Mucosa of gallbladder (tissue), 1 donor: ENCODE data around the gene HHIPL1. TPM values are rescaled to one million over a fixed set of nuclear protein-coding genes. Genes with fewer than 3 reads are reported as not detected.
"Not testable (repeated sequence)": the region's sequence is repeated elsewhere in the genome, so short reads cannot be mapped to it uniquely, and the experiment has no call there.

Experiments used
- DNase-seq: peaks from one replicate; pipeline ENCODE4 v3.0.0-alpha.2; 2020; ENCODE audit warnings: low spot score
- total RNA-seq: library from RNA; stranded (reverse); gene quantifications from one replicate; pipeline ENCODE4 v1.2.1, GENCODE V29; 2021
- donor health status: DM: no; HTN: no; CAD: no.

The HHIPL1 gene
- total RNA-seq, 1 donor from 2014 or later = 5.3 TPM

GRCh38 chr14:99634443-99634842 lies 10.5 kb upstream of the HHIPL1 start:
- DNase-seq = no peak

GRCh38 chr14:99635116-99635515 lies 9.8 kb upstream of the HHIPL1 start:
- no peak for DNase-seq

GRCh38 chr14:99636487-99636886 lies 8.4 kb upstream of the HHIPL1 start:
- no peak for DNase-seq

- no peak for DNase-seq
These were observed 7.3 kb upstream of the HHIPL1 start for GRCh38 chr14:99637624-99638023.

GRCh38 chr14:99642771-99643170 lies 2.2 kb upstream of the HHIPL1 start:
- not testable (repeated sequence) for DNase-seq

DNA sequence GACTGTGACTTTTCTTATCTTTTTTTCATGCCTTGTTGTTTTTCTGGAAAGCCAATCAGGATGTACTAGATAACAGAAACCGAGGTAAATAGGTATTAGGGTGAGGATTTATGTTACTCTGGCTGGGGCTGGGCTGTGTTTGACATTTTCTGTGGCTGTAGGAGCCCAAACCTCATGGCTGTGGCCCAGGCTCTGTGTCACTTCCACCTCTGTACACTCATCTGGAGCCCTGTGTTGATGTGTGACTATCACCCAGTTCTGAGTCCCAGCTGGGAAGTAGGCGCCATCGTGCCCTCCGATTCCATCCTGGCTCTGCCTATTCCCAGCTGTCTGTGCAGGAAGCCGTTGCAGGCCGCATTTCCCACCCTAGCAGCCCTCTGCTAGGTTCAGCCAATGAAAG lies 1.6 kb upstream of the HHIPL1 start:
- DNase-seq = no peak

- no peak for DNase-seq
These were observed 818 bp upstream of the HHIPL1 start for GRCh38 chr14:99644035-99644587.

- DNase-seq = no peak
These were observed 896 bp downstream of the HHIPL1 start for GRCh38 chr14:99645545-99646505.

GRCh38 chr14:99647411-99647810 lies 2.5 kb downstream of the HHIPL1 start:
- DNase-seq = no peak

GRCh38 chr14:99648027-99648784 lies 3.3 kb downstream of the HHIPL1 start:
- no peak for DNase-seq

DNA sequence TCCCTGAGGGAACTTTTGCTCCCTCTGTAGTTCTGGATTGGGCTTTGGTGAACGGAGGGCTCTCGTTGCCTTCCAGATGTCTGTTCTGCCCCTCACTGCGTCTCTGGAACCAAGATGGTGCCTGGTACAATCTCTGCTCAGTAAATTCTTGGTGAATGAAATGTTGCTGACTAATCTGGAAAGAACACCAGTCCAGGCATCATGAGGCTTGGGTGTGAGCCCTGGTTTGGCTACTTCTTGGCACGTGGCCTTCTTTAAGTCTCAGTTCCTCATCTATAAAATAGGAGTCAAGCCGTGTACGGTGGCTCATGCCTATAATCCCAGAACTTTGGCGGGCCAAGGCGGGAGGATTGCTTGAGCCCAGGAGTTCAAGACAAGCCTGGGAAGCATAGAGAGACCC lies 4.3 kb downstream of the HHIPL1 start:
- no peak for DNase-seq

GRCh38 chr14:99649643-99650042 lies 4.7 kb downstream of the HHIPL1 start:
- no peak for DNase-seq

DNA sequence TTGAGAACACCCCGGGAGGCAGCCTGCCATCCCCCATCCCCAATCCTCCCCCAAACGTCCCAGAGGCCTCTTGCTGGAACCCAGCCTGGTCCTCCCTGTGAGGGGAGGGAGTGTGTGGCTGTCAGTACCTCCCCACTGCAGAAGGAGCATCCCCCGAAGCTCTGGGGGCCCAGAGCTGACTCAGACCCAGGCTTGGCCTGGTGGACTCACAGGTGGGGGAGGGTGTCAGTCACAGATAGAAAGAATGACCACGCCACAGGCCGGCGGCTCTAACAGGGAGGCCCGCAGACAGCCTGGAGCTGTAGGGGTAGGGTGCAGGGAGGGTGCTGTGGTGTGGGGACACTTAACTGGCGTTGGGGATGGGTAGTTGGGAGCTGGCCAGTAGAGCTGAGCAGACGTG lies 5.3 kb downstream of the HHIPL1 start:
- DNase-seq = no peak

- DNase-seq = no peak
These were observed 7.2 kb downstream of the HHIPL1 start for GRCh38 chr14:99651953-99652746.

DNA sequence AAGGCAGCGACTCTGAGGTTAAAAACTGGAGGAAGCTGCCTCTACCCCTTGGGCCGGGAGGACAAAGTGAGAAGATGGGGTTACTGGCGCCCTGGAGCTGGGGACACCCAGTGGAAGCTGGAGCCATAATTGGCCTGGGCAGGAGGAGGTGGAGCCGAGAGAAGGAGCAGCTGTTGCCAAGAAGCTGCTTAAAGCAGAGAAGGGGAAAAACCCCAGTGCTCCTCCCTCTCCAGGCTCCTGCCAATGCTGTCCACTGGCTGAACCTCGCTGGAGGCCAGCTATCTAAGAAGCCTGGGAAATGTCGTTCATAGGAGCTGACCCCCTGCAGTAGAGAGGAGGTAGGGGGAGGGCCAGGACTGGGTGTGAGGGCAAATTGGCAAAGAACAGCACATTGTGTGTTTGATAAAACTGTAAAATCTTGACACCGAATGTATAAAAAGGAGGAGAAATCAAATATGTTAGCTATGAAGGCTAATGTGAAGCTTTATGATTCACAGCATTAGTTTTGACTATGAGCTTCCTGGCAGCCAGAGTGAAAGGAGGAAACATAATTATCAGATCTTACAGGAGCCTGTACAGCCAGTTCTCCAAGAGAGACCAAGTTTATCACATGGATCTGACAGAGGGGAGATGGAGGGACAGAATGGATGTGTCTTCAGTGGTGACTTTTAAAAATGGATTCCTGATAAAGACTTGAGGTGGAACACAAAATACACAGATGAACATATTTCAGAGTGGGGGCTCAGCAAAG lies 9.5 kb downstream of the HHIPL1 start:
- DNase-seq = peak; percentile 70

GRCh38 chr14:99655521-99655920 lies 10.6 kb downstream of the HHIPL1 start:
- no peak for DNase-seq

GRCh38 chr14:99656171-99656570 lies 11.2 kb downstream of the HHIPL1 start:
- DNase-seq = no peak

- no peak for DNase-seq
These were observed 12.8 kb downstream of the HHIPL1 start for GRCh38 chr14:99657645-99658155.

- no peak for DNase-seq
These were observed 13.4 kb downstream of the HHIPL1 start for GRCh38 chr14:99658218-99658845.

DNA sequence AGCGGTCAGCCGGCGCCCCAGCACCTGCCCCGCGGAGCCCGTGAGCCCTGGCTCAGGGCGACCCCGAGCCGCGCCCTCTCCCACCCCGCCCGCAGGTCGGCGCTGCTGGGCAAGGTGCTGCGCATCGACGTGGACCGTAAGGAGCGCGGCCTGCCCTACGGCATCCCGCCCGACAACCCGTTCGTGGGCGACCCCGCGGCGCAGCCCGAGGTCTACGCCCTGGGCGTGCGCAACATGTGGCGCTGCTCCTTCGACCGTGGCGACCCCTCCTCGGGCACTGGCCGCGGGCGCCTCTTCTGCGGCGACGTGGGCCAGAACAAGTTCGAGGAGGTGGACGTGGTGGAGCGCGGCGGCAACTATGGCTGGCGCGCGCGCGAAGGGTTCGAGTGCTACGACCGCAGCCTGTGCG lies 14.4 kb downstream of the HHIPL1 start:
- DNase-seq = no peak
